Keratinocyte (primary cell): ENCODE measurements around the gene AFG3L2. TPM values are rescaled to one million over a fixed set of nuclear protein-coding genes. Genes with fewer than 3 reads are reported as not detected.

Experiments used
- DNase-seq: peaks from one replicate; pipeline ENCODE4 v3.0.0-alpha.2; 2011; ENCODE audit warnings: low read depth, missing footprints, low spot score
- FAIRE-seq: peaks from 2 replicates; lab custom pipeline; 2011; peaks lifted over from hg19 to GRCh38; lab: Jason Lieb, UNC
- H2AFZ ChIP-seq: 2 replicates; pipeline ENCODE4 v1.6.0; 2012; ENCODE audit warnings: low read length, control low read depth, inconsistent platforms; ENCODE audit not compliant: control insufficient read depth
- H3K27ac ChIP-seq: 2 replicates; pipeline ENCODE4 v1.5.1; 2011; ENCODE audit warnings: low read length; ENCODE audit not compliant: control insufficient read depth, insufficient read depth
- H3K27me3 ChIP-seq: 3 replicates; pipeline ENCODE4 v1.6.0; 2011; ENCODE audit warnings: low read length; ENCODE audit not compliant: control insufficient read depth, insufficient read depth; ENCODE audit errors: extremely low read depth
- H3K36me3 ChIP-seq, 2 experiments: 2 replicates in 1 of 2; 3 replicates in 1 of 2; pipeline ENCODE4 v1.5.1; 2011; ENCODE audit warnings: low read length in 2 of 2, mild to moderate bottlenecking in 1 of 2; ENCODE audit not compliant: control insufficient read depth in 2 of 2, insufficient read depth in 2 of 2; ENCODE audit errors: extremely low read depth in 1 of 2
- H3K4me1 ChIP-seq: 3 replicates; pipeline ENCODE4 v1.5.1; 2011; ENCODE audit warnings: low read length; ENCODE audit not compliant: control insufficient read depth, insufficient read depth; ENCODE audit errors: extremely low read depth
- H3K4me2 ChIP-seq: 3 replicates; pipeline ENCODE4 v1.6.0; 2011; ENCODE audit warnings: low read depth, low read length; ENCODE audit not compliant: control insufficient read depth, insufficient read depth; ENCODE audit errors: extremely low read depth
- H3K4me3 ChIP-seq, 3 experiments: fragments of 200-600 bp in 1 of 3; sonication (generic) in 1 of 3; 2 replicates in 2 of 3; 3 replicates in 1 of 3; pipeline ENCODE4 v1.5.1; 2011 to 2016; ENCODE audit warnings: low read length in 3 of 3, mild to moderate bottlenecking in 3 of 3, control low read depth in 2 of 3, inconsistent platforms in 1 of 3, low read depth in 1 of 3, mixed read lengths in 1 of 3, mixed run types in 1 of 3, moderate library complexity in 1 of 3; ENCODE audit not compliant: control insufficient read depth in 2 of 3, insufficient read depth in 2 of 3; ENCODE audit errors: extremely low read depth in 1 of 3
- H3K79me2 ChIP-seq: 2 replicates; pipeline ENCODE4 v1.6.0; 2012; ENCODE audit warnings: low read length; ENCODE audit not compliant: control insufficient read depth, insufficient read depth
- H3K9ac ChIP-seq: 3 replicates; pipeline ENCODE4 v1.6.0; 2011; ENCODE audit warnings: low read length; ENCODE audit not compliant: control insufficient read depth, insufficient read depth; ENCODE audit errors: extremely low read depth
- H3K9me1 ChIP-seq: 3 replicates; pipeline ENCODE4 v1.6.0; 2011; ENCODE audit warnings: low read length; ENCODE audit not compliant: control insufficient read depth, insufficient read depth; ENCODE audit errors: extremely low read depth
- H3K9me3 ChIP-seq: 2 replicates; pipeline ENCODE4 v1.5.1; 2012; ENCODE audit warnings: low read depth, low read length; ENCODE audit not compliant: control insufficient read depth
- H4K20me1 ChIP-seq: 3 replicates; pipeline ENCODE4 v1.6.0; 2011; ENCODE audit warnings: low read length; ENCODE audit not compliant: control insufficient read depth, insufficient read depth; ENCODE audit errors: extremely low read depth
- EZH2 ChIP-seq: IDR thresholded peaks from one replicate; pipeline ENCODE4 v1.6.1; 2012; ENCODE audit warnings: inconsistent platforms, mild to moderate bottlenecking, low read length, moderate library complexity
- dilution Hi-C: fragments of 300-500 bp; cut with MboI; formaldehyde crosslinking; loops from one replicate; pipeline ENCODE4 v1.7.0; 2020; ENCODE audit warnings: low sequenced_read_pairs; ENCODE audit not compliant: extremely low pct_ligation_motif_present
- polyA plus RNA-seq, 5 experiments: library from polyadenylated mRNA; depleted of rRNA in 3 of 5; stranded (reverse) in 3 of 5; stranded (forward) in 1 of 5; unstranded in 1 of 5; fragments of >200 nt; gene quantifications; 1 replicate in 1 of 5; 2 replicates in 3 of 5; 3 replicates in 1 of 5; pipeline versions ENCODE4 v1.2.1 to v1.2.3, GENCODE V29; 2011 to 2012; ENCODE audit warnings: missing spikeins in 2 of 5, low read depth in 1 of 5, low replicate concordance in 1 of 5
- TF ChIP-seq, protein P1 (sequence below), 3 experiments: IDR thresholded peaks in 1 of 3; conservative IDR thresholded peaks in 1 of 3; optimal IDR thresholded peaks in 1 of 3; 2 replicates in 2 of 3; 3 replicates in 1 of 3; pipeline versions ENCODE3 to v1.5.1; 2011; ENCODE audit warnings: low read length in 3 of 3, mild to moderate bottlenecking in 3 of 3, moderate library complexity in 2 of 3, control low read depth in 1 of 3, inconsistent platforms in 1 of 3; ENCODE audit not compliant: insufficient read depth in 2 of 3; ENCODE audit errors: extremely low read depth in 1 of 3

AFG3L2 gene
- polyA plus RNA-seq, 1 donor (not counting 4 experiments of a cell fraction or from before 2014, with no cell fraction given): 47.5 TPM

GRCh38 chr18:12336171-12336613 lies 40.8 kb downstream of the AFG3L2 start:
- Histone ChIP-seq H3K4me3 (no peak overlapping the region), H3K36me3 (peaks cover 10 to 20% of the 10 kb centered on the region in 2 experiments), H3K4me1 (no peaks in the 10 kb centered on the region), H3K4me2 (no peak overlapping the region), H2AFZ (no peak overlapping the region), H3K9me1 (no peaks in the 10 kb centered on the region), H3K27me3 (no peaks in the 10 kb centered on the region), H3K79me2 (no peaks in the 10 kb centered on the region), H4K20me1 (no peaks in the 10 kb centered on the region), H3K9ac (no peak overlapping the region), H3K27ac (no peak overlapping the region), H3K9me3 (no peaks in the 10 kb centered on the region)
- DNase-seq (no peak), FAIRE-seq (peak; percentile 29)
- dilution Hi-C loops: no loop called here
- TF ChIP-seq EZH2: no peak
- TF ChIP-seq, protein P1, sequence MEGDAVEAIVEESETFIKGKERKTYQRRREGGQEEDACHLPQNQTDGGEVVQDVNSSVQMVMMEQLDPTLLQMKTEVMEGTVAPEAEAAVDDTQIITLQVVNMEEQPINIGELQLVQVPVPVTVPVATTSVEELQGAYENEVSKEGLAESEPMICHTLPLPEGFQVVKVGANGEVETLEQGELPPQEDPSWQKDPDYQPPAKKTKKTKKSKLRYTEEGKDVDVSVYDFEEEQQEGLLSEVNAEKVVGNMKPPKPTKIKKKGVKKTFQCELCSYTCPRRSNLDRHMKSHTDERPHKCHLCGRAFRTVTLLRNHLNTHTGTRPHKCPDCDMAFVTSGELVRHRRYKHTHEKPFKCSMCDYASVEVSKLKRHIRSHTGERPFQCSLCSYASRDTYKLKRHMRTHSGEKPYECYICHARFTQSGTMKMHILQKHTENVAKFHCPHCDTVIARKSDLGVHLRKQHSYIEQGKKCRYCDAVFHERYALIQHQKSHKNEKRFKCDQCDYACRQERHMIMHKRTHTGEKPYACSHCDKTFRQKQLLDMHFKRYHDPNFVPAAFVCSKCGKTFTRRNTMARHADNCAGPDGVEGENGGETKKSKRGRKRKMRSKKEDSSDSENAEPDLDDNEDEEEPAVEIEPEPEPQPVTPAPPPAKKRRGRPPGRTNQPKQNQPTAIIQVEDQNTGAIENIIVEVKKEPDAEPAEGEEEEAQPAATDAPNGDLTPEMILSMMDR (optimal IDR thresholded peaks at IDR 0.05 in 1 of 3, IDR thresholded peaks at IDR 0.05 in 1 of 3, conservative IDR thresholded peaks at IDR 0.05 in 1 of 3; ENCODE audit: extremely low read depth in 1 of 3, insufficient read depth in 2 of 3, low read length in 3 of 3): no peak

GRCh38 chr18:12335503-12335902 lies 41.5 kb downstream of the AFG3L2 start:
- H3K4me2 ChIP-seq: no peak overlapping the region
- no peak overlapping the region for H3K9ac ChIP-seq
- H3K27ac ChIP-seq: no peak overlapping the region
- H3K9me1 ChIP-seq: no peaks in the 10 kb centered on the region
- FAIRE-seq (no peak), DNase-seq (no peak)
- no peaks in the 10 kb centered on the region for H3K27me3 ChIP-seq
- no peak for TF ChIP-seq EZH2
- TF ChIP-seq, protein P1 (optimal IDR thresholded peaks at IDR 0.05 in 1 of 3, IDR thresholded peaks at IDR 0.05 in 1 of 3, conservative IDR thresholded peaks at IDR 0.05 in 1 of 3; ENCODE audit: extremely low read depth in 1 of 3, insufficient read depth in 2 of 3, low read length in 3 of 3): no peak
- no peak overlapping the region for H2AFZ ChIP-seq
- no peaks in the 10 kb centered on the region for H4K20me1 ChIP-seq
- no peaks in the 10 kb centered on the region for H3K9me3 ChIP-seq
- dilution Hi-C loops: no loop called here
- H3K36me3 ChIP-seq: peaks cover 11 to 20% of the 10 kb centered on the region in 2 experiments
- H3K79me2 ChIP-seq: no peaks in the 10 kb centered on the region
- no peak overlapping the region for H3K4me3 ChIP-seq
- no peaks in the 10 kb centered on the region for H3K4me1 ChIP-seq
